ENCODE measurements around the gene KPNA4.
"Not testable (repeated sequence)": the region's sequence is repeated elsewhere in the genome, so short reads cannot be mapped to it uniquely, and the experiment has no call there.

KPNA4 gene

DNA sequence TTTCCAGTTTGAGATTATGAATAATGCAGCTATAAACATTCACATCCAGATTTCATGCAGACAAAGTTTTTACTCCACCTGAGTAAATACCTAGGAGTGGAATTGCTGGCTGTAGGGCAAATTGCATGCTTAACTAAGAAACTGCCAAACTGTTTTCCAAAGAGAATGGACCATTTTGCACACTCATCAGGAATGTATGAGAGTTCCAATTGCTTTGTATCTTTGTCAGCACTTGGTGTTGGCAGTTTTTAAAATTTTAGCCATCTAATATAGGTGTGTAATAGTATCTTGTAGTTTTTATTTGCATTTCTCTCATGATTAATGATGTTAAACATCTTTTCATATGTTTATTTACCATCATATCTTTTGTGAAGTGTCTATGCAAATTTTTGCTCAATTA, 75.2 kb downstream of the KPNA4 start:
- DNase-seq (ENCODE audit: low read depth), result no peak

DNA sequence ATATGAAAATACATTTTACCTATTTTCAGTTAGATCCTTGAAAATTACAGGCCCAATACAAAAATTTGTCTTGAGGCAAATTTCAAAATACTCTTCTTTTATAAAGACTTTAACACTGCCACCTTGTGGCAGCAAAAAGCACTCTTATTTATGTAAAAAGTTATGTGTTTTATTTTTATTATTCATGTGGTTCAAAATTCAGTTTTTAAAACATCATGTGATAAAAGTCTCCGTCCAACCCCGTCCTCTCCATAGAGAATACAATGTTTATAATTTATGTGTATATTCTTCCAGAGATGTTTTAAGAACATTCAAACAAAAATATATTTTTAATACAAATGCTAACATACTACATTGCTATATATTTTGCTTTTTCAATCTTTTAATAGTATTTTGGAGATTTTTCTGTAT, 78.9 kb downstream of the KPNA4 start:
- DNase-seq (ENCODE audit: low read depth), result no peak

DNA sequence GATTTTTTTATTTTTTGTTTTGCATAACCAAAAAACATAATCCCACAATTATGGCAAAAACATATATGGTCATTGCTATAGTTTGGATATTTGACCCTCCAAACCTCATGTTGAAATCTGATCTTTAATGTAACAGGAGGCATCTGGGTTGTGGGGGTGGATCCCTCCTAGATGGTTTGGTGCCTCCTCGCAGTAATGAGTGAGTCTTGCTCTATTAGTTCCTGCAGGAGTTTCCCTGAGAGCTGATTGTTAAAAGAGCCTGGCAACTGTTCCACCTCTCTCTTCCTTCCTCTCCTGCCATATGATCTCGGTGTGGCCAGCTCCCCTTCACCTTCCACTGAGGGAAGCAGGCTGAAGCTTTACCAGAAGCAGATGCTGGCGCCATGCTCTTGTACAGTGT, 82.6 kb downstream of the KPNA4 start:
- no peak for DNase-seq (ENCODE audit: low read depth)

DNA sequence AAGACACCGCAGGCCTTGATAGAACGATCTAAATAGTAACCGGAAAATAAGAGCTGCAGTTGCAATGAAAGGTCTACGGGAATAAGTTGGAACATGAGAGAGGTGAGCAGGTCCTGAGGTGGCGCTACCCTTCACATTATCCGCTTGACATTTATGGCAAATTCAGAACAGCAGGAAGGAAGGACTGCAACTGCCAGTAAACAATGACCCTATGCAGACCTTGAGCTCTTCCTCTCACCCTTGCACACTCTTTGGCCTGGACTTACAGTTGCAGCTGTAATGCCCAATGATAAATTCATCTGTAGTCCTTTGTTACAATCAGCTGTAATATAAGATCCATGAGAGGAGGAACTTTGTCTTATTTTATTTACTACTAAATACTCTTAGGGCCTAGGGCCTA, 83.5 kb downstream of the KPNA4 start:
- DNase-seq (ENCODE audit: low read depth), result no peak

DNA sequence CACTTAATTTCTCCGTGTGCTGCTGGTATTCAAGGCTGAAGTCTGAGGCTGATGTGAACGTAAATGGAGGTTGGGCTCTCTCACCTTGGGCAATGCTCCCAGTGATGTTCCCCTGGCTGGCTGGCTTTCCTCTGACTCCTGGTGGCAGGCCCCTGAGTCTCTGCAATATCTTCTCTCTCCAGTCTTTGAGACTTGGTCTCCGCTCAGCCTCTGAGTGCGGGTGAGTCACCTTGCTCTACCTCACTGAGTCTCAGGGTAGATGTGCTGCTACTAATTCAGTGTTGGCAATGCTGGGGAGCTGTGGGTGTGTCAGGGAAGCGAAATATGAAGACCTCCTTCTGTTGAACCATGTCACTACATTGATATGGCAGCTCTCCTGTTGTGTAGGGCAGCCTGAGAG, 84.4 kb downstream of the KPNA4 start:
- no peak for DNase-seq (ENCODE audit: low read depth)

DNA sequence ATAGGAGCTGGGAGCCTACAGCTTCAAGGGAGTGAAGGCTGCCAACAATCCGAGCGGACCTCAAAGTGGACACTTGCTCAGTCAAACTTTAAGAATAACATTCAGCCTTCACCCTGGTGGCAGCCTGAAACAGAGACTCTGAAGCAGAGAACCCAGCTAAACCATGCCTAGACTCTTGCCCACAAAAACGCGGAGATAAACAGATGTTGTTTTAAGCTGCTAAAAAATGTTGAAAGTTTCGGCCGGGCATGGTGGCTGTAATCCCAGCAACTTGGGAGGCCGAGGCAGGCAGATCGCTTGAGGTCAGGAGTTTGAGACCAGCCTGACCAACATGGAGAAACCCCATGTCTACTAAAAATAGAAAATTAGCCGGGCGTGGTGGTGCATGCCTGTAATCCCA, 86.0 kb downstream of the KPNA4 start:
- DNase-seq (ENCODE audit: low read depth), result no peak

DNA sequence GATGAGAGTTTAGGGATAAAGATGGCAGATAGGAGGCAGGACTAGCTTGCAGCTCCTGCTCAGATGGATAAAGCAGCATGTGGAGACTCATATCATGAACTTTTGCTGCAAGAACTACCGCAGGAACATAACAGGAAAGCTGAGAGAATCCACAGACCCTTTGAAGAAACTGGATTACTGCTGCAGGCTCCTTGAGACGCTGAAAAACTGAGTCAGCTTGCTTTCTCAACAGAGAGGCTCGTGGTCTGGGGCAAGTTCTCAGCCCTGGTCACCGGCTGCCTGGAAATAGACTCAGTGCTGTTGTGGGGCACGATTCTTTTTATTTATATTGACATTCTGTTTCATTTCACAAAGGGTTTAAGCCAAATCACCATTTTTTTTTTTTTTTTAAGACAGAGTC, 87.0 kb downstream of the KPNA4 start:
- DNase-seq (ENCODE audit: low read depth), result no peak

DNA sequence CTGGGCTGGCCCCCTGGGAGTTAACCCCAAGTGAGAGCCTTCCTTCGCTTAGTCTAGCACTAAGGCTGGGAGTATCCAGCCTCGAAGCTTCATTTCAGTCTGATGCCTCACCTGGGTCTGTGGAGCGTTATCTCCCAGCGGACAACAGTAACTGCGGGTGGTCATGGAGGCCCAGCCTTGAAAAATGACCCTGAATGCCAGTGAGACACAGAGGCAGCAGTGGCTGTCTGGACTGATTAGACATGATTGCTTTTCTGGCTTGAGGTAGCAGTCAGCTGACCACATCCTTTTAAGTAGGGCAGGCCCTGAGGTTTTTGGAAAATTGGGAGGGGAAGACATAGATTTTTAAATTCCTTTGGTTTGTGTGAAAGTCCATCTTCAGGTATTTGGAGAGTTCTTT, 87.6 kb downstream of the KPNA4 start:
- DNase-seq (ENCODE audit: low read depth), result no peak

DNA sequence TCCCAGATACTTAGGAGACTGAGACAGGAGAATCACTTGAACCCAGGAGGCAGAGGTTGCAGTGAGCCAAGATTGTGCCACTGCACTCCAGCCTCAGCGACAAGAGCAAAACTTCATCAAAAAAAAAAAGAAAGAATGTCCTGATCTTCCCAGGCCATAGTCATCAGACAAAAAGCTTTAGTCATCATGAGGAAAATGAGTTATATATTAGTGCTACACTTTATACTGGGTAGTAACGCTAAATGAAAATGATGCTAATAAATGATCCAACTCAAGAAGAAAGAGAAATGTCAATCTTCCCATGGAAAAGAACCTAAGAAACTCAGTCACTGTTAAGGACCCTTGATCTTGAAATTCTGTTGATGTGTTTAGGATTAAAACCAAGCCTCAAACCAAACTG, 89.5 kb downstream of the KPNA4 start:
- no peak for DNase-seq (ENCODE audit: low read depth)

DNA sequence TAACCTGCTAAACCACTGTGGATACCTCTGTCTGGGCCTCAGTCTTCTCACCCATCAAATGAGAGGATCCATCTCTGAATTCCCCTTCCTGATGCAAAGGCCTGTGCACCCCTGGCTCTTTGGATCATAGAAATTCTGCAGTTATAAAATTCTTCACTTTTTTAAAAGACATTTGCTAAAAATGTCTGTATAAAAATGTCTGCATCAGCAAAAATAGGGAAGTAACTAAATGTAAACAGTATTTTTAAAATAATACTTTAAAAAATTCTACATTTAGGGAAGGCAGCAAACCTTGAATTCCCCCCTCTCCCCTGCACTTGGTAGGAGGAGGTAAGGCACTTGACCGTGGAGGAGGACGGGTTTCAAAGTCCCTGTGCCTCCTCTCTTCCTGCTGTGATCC, 90.2 kb downstream of the KPNA4 start:
- no peak for DNase-seq (ENCODE audit: low read depth)

DNA sequence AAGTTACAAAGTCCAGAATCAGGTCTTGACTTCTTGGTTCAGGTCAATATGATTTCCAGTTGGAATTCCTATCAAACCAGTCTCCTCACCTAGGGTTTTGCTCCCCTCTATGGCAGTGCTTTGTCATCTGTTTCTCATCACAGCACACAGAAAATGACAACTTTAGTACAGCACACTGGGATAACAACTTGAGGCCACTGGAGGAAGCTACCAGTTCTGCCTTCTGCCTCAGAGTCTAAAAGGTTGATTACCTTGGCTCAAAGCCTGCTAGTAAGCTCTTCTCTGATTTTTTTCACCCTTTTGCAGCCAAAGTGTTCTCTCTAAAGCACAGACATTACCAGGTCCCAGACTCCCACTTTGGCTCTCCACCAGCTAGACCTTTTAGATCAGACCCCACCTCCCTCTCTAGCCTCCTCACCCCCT, 90.9 kb downstream of the KPNA4 start:
- DNase-seq (ENCODE audit: low read depth), result no peak

DNA sequence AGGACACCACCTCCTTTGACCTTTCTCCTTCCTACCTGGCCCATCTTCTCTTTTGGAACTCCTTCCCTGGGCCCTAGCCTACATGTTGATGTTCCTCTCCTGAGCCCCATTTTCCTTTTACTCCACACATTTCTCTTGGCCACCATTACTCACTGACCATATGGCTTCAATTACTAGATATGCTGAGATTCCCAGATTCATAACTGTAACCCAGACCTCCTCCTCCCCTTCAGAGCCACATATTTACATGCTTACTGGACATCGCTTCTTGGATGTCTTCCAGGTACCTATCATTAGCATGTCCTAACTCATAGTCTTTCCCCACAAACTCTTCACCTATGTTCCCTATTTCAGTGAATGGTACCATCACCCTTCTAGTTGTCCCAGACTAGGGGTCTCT, 91.4 kb downstream of the KPNA4 start:
- DNase-seq (ENCODE audit: low read depth), result no peak

DNA sequence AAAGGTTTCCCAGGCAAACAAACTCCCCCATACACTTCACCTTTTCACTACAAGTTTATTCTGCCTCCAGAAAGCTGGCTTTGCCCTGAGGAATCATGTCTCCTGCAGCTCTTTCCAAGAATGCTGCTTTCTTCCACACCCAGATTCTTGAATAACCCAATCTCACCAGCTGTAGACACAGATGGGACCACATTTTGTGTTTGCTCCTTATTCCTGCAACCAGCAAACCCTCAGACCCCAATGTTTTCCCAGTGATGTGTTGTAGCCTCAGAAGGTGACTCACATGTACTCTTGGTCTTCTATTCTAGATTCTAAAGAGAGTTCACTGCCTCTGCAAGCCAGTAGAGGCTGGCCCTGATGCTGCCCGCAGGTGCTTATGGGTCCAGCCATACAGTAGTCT, 92.2 kb downstream of the KPNA4 start:
- no peak for DNase-seq (ENCODE audit: low read depth)

DNA sequence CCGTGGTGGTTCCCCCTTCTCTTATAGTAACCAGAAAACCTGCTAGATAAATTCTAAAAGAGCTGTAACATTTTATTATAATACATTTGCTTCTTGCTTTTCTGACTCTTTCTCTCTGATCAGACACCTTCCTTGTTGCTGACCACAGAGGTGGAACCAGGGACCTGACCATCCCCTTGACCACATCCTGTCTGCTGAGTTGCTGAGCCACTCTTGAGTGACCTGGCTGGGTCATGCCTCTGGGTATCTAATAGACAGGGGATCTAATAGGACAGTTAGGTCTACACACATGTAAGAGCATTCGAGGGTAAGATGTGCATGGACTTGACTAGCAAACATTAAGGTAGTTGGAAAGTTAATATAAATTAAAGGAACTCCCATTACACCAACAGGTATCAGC, 93.0 kb downstream of the KPNA4 start:
- DNase-seq (ENCODE audit: low read depth), result no peak

DNA sequence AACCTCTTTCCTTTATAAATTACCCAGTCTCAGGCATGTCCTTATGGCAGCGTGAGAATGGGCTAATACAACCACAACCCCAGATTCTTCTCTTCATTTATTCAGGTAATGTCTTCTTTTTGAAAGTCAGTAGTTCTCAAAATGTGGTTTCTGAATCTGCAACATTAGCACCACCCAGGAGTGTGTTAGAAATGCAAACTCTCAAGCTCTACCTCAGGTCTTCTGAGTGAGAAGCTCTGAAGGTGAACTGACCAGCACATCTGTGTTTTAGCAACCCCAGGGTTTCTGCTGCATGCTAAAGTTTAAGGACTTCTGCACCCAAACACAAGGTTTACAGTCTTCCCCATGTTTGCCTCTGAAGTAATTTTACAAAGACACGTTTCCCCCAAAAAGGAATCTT, 93.5 kb downstream of the KPNA4 start:
- no peak for DNase-seq (ENCODE audit: low read depth)

DNA sequence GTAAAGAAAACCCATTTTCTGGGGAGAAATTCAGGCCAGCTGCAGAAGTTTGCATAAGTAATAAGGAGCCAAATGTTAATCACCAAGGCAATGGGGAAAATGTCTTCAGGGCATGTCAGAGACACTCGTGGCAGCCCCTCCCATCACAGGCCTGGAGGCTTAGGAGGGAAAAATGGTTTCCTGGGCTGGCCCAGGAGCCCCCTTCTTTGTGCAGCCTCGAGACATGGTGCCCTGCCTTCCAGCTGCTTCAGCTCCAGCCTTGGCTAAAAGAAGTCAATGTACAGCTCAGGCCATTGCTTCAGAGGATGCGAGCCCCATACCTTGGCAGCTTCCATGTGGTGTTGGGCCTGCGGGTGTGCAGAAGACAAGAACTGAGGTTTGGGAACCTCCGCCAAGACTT, 95.2 kb downstream of the KPNA4 start:
- no peak for DNase-seq (ENCODE audit: low read depth)

DNA sequence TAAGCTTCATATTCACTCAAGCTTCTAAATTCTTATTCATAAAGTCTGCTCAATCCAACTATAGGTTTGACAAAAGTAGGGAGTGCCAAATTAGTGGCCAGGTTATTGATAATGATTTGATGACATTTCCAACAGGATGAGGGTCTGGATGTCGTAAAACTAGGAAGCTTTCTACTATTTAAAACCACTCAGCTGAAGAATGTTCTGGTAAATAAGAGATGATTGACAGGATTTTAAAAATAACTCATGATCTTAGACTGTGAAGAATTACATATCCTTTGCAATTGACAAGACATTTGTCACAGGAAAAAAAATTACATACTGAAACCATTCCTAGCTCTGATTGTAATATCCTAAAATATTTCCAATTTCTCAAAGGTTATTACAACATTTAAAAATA, 100.4 kb downstream of the KPNA4 start:
- no peak for DNase-seq (ENCODE audit: low read depth)

DNA sequence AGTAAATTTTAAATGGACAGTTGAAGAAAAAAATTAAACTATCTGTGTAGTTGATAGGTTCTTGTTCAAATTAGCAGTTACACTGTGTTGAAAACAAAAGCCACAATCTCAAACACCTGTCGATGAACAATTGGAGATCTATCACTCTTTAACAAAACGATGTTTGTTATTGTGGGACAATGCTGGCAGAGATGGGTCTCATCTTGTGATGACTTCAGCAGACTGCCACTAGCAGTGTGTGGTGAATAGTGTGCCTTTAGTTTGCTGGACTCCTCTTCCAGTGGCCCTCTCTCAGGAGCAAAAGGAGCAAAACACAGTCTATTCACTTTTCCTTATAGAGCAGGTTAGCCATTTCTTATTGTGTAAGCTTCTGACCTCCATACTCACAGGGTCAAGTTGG, 101.0 kb downstream of the KPNA4 start:
- no peak for DNase-seq (ENCODE audit: low read depth)

DNA sequence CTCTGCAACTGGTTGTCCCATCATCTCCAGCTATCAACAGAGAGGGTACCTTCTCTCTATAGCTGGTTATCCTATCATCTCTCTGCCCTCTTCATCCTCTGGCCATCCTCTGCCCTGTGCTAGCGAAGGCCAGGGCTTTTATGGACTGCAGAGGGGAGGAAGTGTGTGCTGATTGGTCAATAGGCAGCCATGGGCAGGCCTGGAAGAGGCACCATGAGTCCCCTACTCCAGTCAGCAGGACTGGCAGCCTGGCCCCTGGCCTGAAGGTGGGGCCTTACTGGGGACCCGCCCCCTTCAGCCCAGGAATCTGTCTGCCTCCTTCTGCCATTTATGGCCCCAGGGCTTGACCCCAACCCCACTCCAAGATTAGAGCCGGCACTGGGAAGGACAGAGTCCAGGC, 105.3 kb downstream of the KPNA4 start:
- no peak for DNase-seq (ENCODE audit: low read depth)

DNA sequence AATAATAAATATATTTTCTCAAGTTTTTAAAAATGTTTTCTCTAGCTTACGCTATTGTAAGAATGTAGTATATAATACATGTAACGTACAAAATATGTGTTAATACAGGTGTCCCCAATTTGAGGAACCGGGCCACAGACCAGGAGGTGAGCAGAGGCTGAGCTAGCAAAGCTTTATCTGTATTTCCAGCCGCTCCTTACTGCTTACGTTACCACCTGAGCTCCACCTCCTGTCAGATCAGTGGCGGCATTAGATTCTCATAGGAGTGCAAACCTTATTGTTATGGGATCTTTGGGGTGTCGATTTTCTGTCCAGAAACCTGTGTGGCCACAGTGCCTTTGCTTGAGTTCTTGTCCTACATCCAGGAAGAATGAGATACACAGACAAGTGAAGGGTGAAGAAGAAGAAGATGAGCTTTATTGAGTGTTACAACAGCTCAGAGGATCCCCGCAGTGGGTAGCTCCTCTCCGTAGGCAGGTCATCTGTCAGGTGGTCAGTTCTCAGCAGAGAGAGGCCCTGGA, 105.9 kb downstream of the KPNA4 start:
- DNase-seq (ENCODE audit: low read depth), result no peak

DNA sequence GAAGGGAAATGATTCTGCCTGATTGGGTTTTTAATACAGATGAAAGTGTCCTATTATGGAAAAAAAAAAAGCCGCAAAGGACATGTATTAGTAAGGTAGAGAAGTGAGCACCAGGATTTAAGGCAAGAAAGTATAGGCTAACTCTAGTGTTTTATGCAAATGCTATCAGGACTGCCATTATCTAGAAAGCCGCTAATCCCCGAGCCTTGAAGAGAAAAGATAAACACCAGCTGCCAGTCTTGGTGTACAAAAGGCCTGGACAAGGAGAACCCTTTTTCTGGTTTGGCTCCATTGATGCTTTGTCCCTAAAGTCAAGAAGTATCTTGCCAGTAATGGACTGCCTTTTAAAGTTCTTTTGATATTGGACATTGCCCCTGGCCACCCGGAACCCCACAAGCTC, 107.2 kb downstream of the KPNA4 start:
- no peak for DNase-seq (ENCODE audit: low read depth)

DNA sequence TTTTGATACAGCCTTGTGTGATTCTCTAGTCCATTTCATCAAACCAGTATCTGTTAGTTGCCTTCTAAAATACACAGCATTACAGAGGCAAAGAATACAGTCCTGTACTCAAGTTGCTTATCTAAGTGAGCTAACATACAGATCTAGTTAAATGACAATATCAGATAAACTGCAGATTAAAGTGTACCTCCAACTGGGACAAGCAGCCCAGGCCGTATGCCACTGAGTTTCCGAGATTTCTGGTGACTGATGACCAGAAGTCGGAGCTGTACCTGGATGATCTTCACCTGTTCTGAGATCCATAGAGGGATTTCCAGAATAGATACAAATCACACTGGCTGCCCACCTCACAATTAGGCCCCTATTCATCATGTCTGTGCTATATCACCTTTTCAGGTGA, 109.5 kb downstream of the KPNA4 start:
- no peak for DNase-seq (ENCODE audit: low read depth)

DNA sequence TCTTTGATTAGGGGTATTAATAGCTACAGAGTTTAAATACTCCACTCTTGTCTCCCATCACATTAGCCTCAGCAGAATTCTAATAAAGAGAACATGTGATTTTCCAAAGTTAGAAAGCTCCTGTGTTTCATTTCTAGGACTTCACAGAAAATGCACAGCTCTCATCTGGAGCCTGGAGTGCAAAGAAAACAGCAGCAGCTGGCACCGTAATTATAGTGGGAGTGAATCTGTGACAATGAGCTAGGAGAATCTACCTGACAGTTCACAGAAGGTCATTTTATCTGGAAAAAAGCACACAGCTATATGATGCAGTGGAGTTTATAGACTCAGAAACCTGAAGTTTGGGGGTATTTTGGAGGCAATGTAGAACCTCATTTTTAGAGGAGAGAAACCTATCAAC, 110.4 kb downstream of the KPNA4 start:
- DNase-seq (ENCODE audit: low read depth), result no peak

DNA sequence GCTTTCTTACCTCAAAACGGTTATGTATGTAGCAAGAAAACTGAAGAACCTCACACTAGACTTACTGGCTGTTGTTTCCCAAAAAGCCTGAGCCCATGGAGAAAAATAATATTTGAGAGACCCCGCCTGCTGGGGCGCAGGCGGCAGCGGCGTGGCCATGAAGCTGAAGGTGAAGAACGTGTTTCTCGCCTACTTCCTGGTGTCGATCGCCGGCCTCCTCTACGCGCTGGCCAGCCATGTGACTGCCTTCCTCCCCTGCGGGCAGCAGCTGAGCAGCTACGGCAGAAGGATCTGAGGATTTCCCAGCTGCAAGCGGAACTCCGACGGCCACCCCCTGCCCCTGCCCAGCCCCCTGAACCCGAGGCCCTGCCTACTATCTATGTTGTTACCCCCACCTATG, 113.1 kb downstream of the KPNA4 start:
- DNase-seq (ENCODE audit: low read depth), result not testable (repeated sequence)

DNA sequence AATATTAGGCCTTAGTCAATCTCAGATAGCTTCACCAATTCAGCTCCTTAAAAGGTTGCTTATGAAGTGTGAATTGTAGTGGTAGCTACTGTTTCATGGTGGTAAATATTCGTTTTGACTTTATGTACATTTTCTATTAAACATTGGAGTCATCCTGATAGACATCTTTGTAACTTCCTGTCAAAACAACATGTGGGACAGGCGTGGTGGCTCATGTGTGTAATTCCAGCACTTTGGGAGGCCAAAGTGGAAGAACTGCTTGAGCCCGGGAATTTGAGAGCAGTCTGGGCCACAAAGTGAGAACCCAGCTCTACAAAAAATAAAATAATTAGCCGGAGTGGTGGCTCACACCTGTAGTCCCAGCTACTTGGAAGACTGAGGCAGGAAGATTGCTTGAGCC, 113.8 kb downstream of the KPNA4 start:
- no peak for DNase-seq (ENCODE audit: low read depth)
